ENCODE results near the gene TSC22D1. TPM values are rescaled to one million over a fixed set of nuclear protein-coding genes. Genes with fewer than 3 reads are reported as not detected.

TSC22D1 gene
- total RNA-seq, 4 donors from 2014 or later = 119 to 325 (median 193) TPM

DNA sequence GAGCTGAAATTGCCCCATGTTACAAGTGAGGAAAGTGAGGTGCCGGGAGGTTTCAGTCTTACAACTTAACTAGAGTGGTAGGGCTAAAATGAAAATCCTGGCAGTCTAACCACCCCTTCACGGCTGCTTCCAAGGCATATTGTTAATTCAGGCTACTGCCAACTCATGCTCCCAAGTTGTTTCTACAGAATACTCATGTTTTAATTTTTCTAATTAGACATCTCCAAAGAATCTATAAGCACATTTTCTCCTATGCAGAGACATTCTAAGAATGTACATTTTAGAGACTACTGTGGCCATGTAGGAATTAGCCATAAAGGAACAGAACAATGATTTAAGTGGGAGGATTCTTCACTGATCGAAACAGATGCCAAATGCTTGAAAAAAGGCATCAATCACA, 7.0 kb upstream of the TSC22D1 start:
- Histone ChIP-seq H3K4me3 (no peak overlapping the region), H3K27ac (no peak overlapping the region), H3K36me3 (no peaks in the 10 kb centered on the region), H3K27me3 (no peaks in the 10 kb centered on the region), H3K9me3 (no peaks in the 10 kb centered on the region), H3K4me1 (peaks cover 7 to 22% of the 10 kb centered on the region in 2 donors)
- TF ChIP-seq POLR2A (IDR thresholded peaks at IDR 0.05) (no peak), CTCF (IDR thresholded peaks at IDR 0.05 in 4 of 5, conservative IDR thresholded peaks at IDR 0.05 in 1 of 5) (no peak)
- no peak for ATAC-seq
- in situ Hi-C loops (cut with MboI; ENCODE audit: low sequenced_read_pairs in 4 of 4) = loop anchor here in 2 of 4 donors (25.0 kb wide), 1 partner anchor 379 kb away; no protein-coding TSS in a partner anchor
- no peak for DNase-seq
- intact Hi-C loops (cut with DNase I; ENCODE audit: low total_unique reads) = no loop called here

DNA sequence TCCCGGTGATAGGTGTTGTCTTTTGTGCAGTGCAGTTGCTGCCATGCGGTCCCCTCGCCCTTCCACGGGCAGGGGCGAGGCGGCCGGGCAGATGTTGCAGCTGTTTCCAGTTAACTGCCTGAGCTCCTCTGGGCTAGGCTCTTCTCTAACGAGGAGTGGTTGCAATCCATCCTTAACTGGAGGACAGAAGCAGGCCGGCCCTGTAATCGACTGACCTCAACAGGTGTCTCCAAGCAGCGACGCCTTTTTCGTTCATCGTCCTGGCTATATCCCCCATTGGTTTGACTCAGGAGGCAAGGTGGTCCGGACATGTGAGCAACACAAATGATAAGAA, 1.9 kb upstream of the TSC22D1 start:
- in situ Hi-C loops (cut with MboI; ENCODE audit: low sequenced_read_pairs in 4 of 4) = loop anchor here in 2 of 4 donors (25.0 kb wide), 1 partner anchor 384 kb away; no protein-coding TSS in a partner anchor
- no peak for TF ChIP-seq CTCF (IDR thresholded peaks at IDR 0.05 in 4 of 5, conservative IDR thresholded peaks at IDR 0.05 in 1 of 5)
- no peak for TF ChIP-seq POLR2A (IDR thresholded peaks at IDR 0.05)
- peak; percentile 7 to 8 for ATAC-seq
- Histone ChIP-seq H3K36me3 (no peaks in the 10 kb centered on the region), H3K9me3 (no peaks in the 10 kb centered on the region), H3K4me3 (peak overlapping the region; percentile 85 to 98 (median 97)), H3K4me1 (peaks cover 15 to 27% of the 10 kb centered on the region in 2 donors), H3K27me3 (no peaks in the 10 kb centered on the region), H3K27ac (peak overlapping the region; percentile 97 to 100 (median 99))
- intact Hi-C loops (cut with DNase I; ENCODE audit: low total_unique reads) = loop anchor here (5.0 to 10.0 kb wide), 3 partner anchors 154 to 423 kb away; no protein-coding TSS in a partner anchor
- peak in 1 of 2 donors; percentile 57 for DNase-seq

GRCh38 chr13:44577236-44578066, 1.3 kb upstream of the TSC22D1 start:
- Histone ChIP-seq H3K27me3 (no peaks in the 10 kb centered on the region), H3K36me3 (no peaks in the 10 kb centered on the region), H3K4me1 (peaks cover 17 to 27% of the 10 kb centered on the region in 2 donors), H3K27ac (peak overlapping the region; percentile 97 to 100 (median 99)), H3K9me3 (no peaks in the 10 kb centered on the region), H3K4me3 (peak overlapping the region; percentile 85 to 98 (median 97))
- DNase-seq (peak; percentile 96 to 97), ATAC-seq (peak; percentile 64 to 68)
- TF ChIP-seq CTCF (IDR thresholded peaks at IDR 0.05 in 4 of 5, conservative IDR thresholded peaks at IDR 0.05 in 1 of 5) (peak in 2 of 5 experiments; percentile 11 to 38), POLR2A (IDR thresholded peaks at IDR 0.05) (peak; percentile 91 to 92)
- in situ Hi-C loops (cut with MboI; ENCODE audit: low sequenced_read_pairs in 4 of 4) = loop anchor here in 2 of 4 donors (25.0 kb wide), 1 partner anchor 385 kb away; no protein-coding TSS in a partner anchor
- intact Hi-C loops (cut with DNase I; ENCODE audit: low total_unique reads) = loop anchor here (1.0 to 10.0 kb wide), 8 partner anchors 97 to 423 kb away; no protein-coding TSS in a partner anchor

GRCh38 chr13:44576351-44577235, 463 bp upstream of the TSC22D1 start:
- intact Hi-C loops (cut with DNase I; ENCODE audit: low total_unique reads) (loop anchor here (1.0 to 10.0 kb wide), 8 partner anchors 96 to 422 kb away; no protein-coding TSS in a partner anchor), in situ Hi-C loops (cut with MboI; ENCODE audit: low sequenced_read_pairs in 4 of 4) (loop anchor here in 2 of 4 donors (25.0 kb wide), 1 partner anchor 386 kb away; no protein-coding TSS in a partner anchor)
- Histone ChIP-seq H3K27ac (peak overlapping the region; percentile 97 to 100 (median 99)), H3K4me1 (peaks cover 17 to 27% of the 10 kb centered on the region in 2 donors), H3K36me3 (no peaks in the 10 kb centered on the region), H3K4me3 (peak overlapping the region; percentile 85 to 98 (median 97)), H3K27me3 (no peaks in the 10 kb centered on the region), H3K9me3 (no peaks in the 10 kb centered on the region)
- no peak for DNase-seq
- TF ChIP-seq CTCF (IDR thresholded peaks at IDR 0.05 in 4 of 5, conservative IDR thresholded peaks at IDR 0.05 in 1 of 5) = peak in 2 of 5 experiments; percentile 7 to 10
- peak; percentile 62 to 66 for TF ChIP-seq POLR2A (IDR thresholded peaks at IDR 0.05)
- peak; percentile 1 to 32 for ATAC-seq

All from gastrocnemius medialis (tissue), 4 donors.